KBM-7 (cell line): ENCODE results near the gene SPEF2.
"Not testable (repeated sequence)": the region's sequence is repeated elsewhere in the genome, so short reads cannot be mapped to it uniquely, and the experiment has no call there.

Experiments
- DNase-seq: peaks from one replicate; pipeline ENCODE4 v3.0.0-alpha.2; 2015
- in situ Hi-C: fragments of 300-500 bp; cut with MboI; formaldehyde crosslinking; loops from 2 replicates; pipeline ENCODE4 v1.14.3; 2020; ENCODE audit warnings: low sequenced_read_pairs, low pct_unique_long_range_greater_than_20kb, mixed read lengths

The SPEF2 gene

GRCh38 chr5:35651002-35651756 is 33.5 kb downstream of the SPEF2 start:
- peak; percentile 65 for DNase-seq
- in situ Hi-C loops: no loop called here

GRCh38 chr5:35656721-35657120 is 39.1 kb downstream of the SPEF2 start:
- no peak for DNase-seq
- in situ Hi-C loops: no loop called here

DNA sequence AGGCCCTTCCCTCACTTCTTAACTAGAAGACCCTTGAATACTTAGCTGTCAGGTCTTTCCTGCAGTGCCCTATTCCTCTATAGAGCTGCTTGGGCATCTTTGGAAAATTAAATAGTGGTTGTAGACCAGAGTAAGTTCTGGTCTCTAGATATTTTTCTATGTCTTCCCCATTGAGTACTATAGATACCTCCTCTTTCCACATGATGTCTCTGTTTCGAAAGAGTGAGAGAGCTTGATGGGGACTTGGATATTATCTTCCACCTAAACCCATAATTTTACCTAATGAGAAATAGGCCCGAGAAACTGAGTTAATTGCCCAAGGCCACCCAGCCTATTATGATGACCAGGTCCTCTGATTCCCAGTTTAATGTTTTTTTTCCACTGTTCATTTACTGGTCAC is 40.2 kb downstream of the SPEF2 start:
- peak; percentile 14 for DNase-seq
- in situ Hi-C loops: no loop called here

- no peak for DNase-seq
These were observed 41.9 kb downstream of the SPEF2 start for GRCh38 chr5:35659556-35659955.

GRCh38 chr5:35660451-35660850 is 42.8 kb downstream of the SPEF2 start:
- in situ Hi-C loops: no loop called here
- DNase-seq: no peak

More at GRCh38 chr5:35659556-35659955, 41.9 kb downstream of the SPEF2 start:
- in situ Hi-C loops: no loop called here

GRCh38 chr5:35664584-35664983 is 46.9 kb downstream of the SPEF2 start:
- in situ Hi-C loops: no loop called here
- no peak for DNase-seq

DNA sequence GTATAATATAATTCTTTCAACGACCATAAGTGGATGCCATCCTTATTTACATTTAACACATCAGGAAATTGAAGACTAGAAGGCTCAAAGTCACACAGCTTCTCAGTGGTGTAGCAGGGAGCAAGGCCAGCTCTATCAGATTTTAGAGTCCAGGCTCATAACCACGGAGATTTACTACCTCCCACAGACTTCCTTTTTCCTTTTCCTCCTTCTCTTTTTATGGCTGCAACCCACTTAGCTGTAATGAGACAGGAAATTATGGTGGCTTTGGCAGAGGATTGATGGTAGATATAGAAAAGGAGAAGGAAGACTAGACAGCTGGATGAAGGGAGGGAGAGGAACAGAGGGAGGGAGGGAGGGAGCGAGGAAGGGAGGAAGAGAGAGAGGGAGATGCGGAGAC is 47.4 kb downstream of the SPEF2 start:
- in situ Hi-C loops: no loop called here

DNA sequence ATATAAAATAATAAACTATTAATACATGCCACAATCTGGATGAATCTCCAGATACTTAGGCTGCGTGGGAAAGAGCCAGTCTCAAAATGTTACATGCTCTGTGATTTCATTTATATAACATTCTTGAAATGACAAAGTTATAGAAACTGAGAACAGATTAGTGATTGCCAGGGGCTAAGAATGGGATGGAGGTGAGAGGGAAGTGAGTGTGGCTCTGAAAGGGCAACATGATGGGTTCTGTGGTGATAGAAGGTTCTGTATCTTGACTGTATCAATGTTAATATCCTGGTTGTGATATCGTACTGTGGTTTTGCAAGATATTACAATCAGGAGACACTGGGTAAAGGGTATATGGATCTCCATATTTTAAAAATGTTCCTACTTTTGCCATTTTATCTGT is 50.7 kb downstream of the SPEF2 start:
- DNase-seq: no peak
- in situ Hi-C loops: no loop called here

More for the DNA sequence above, 47.4 kb downstream of the SPEF2 start:
- peak; percentile 99 for DNase-seq

- DNase-seq: peak; percentile 53
- in situ Hi-C loops: no loop called here
These were observed 51.1 kb downstream of the SPEF2 start for GRCh38 chr5:35668794-35669193.

DNA sequence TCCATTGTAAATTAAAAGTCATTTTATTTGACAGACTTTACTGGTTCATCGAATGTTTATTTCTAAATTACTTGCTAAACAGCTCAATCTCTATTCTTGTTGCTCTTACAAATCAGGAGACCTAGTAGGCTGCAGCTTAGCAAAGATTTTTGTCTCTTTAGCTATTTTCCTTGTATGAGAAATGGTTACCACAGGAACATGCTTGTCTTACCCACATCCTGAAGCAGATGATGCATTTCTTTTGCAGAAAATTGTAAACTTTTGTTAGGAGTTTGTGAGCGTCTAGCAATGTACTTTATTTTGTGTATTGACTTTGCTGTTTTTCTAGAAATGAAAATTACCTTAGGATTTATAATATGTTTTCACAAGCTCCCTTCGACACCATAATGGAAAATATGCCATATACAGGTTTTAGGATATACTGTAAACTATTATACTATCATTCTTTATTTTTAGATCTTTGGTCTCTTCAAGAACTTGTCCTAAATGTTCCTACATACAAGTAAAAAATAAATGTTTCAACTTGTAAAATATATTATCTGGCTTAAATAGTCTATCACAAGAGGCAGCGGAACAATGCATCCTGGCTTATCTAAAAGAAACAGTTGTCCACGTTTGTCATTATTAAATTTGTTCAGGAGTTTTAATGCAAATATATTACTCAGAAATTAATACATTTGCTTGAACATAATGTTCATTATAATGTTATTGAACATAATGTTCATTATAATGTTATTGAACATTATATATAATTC is 54.1 kb downstream of the SPEF2 start:
- in situ Hi-C loops: no loop called here
- DNase-seq: peak; percentile 35

DNA sequence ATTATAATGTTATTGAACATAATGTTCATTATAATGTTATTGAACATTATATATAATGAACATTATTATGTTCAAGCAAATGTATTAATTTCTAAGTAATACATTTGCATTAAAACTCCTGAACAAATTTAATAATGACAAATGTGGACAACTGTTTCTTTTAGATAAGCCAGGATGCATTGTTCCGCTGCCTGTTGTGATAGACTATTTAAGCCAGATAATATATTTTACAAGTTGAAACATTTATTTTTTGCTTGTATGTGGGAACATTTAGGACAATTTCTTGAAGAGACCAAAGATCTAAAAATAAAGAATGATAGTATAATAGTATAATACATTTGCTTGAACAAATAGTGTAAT is 54.6 kb downstream of the SPEF2 start:
- in situ Hi-C loops, DNase-seq: not testable (repeated sequence)

GRCh38 chr5:35672995-35673394 is 55.3 kb downstream of the SPEF2 start:
- in situ Hi-C loops: no loop called here
- peak; percentile 76 for DNase-seq

DNA sequence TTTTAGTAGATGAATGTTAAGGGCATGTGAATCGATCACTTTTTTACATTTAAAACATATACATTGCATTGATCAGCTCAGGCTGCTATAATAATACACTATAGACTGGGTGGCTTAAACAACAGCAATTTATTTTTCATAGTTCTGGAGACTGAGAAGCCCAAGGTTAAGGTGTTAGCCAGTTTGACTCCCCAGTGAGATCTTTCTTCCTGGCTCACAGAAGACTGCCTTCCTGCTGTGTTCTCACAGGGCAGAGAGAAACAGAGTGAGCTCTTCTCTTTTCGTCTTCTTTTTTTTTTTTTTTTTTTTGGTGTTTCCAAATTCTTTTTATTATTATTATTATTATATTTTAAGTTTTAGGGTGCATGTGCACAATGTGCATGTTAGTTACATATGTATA is 56.4 kb downstream of the SPEF2 start:
- no peak for DNase-seq
- in situ Hi-C loops: no loop called here

DNA sequence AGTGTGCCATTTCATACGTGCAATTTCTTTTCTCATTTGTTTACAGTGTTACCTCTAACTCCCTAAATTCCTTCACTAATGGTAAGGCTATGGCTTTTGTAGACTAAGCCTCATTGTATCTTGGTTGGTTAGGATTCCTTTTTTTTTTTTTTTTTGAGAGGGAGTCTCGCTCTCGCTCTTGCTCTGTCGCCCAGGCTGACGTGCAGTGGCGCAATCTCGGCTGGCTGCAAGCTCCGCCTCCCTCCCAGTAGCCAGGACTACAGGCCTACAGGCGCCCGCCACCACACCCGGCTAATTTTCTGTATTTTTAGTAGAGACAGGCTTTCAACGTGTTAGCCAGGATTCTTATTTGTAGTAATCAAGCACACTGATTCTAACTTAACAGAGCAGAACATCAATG is 57.7 kb downstream of the SPEF2 start:
- DNase-seq: no peak
- in situ Hi-C loops: no loop called here

DNA sequence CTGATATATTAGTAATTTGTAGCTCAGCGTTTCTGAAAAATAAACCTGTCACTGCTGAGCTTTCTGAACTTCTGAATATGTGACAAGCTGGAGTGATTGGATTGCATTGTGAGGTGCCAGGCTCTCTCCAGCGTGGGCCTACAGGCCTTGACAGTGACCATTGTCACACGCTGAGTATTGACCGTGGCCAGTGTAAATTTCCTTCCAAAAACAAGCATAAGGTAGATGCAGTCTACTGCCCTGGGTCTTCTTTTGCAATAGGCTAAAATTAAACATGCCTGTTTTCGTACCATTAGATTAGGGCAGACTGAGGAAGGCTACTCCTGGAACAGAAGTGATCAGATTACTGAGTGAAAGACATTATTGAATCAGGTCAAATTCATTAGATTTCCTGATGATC is 60.2 kb downstream of the SPEF2 start:
- in situ Hi-C loops: no loop called here
- DNase-seq: no peak

- in situ Hi-C loops: no loop called here
- no peak for DNase-seq
These were observed 61.0 kb downstream of the SPEF2 start for GRCh38 chr5:35678661-35679060.

GRCh38 chr5:35679357-35679756 is 61.7 kb downstream of the SPEF2 start:
- in situ Hi-C loops: no loop called here
- no peak for DNase-seq

- in situ Hi-C loops: no loop called here
- no peak for DNase-seq
These were observed 64.2 kb downstream of the SPEF2 start for GRCh38 chr5:35681911-35682310.

DNA sequence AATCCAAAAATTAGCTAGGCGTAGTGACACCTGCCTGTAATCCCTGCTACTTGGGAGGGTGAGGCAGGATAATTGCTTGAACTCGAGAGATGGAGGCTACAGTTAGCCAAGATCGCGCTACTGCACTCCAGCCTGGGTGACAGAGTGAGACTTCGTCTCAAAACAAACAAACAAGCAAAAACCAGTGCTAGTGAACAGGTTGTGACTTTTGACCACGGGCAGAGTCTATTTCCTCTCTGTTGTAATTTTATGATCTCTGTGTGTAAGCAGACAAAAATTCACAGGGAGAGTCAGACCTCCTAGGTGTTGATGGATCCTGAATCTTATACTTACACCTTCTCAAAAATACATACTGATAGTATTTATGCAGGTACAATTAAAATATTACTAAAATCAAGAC is 65.8 kb downstream of the SPEF2 start:
- no peak for DNase-seq
- in situ Hi-C loops: no loop called here

DNA sequence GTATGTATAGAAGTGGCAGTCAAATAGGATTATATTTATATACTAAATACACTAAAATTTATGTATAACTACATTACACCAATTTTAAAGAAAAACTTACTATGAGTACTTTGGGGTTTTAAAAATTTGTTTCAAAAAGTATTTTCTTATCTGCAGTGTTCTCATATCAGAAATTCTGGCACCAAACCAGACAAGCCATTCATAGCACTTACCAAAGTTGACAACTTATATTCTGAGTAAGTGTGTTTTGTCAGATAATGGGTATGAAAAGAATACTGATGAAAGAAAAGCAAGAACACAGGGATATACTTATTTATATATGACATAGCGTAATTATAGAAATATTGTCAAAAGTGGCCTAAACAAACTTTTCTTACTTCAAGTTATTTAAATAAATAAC is 67.5 kb downstream of the SPEF2 start:
- in situ Hi-C loops: no loop called here
- no peak for DNase-seq

- no peak for DNase-seq
- in situ Hi-C loops: no loop called here
These were observed 70.3 kb downstream of the SPEF2 start for GRCh38 chr5:35687961-35688360.
